ENCODE results near the gene NXPH2. TPM values are rescaled to one million over a fixed set of nuclear protein-coding genes. Genes with fewer than 3 reads are reported as not detected.

The NXPH2 gene
- total RNA-seq, 4 donors from 2014 or later, result not detected

- no peak for DNase-seq
- Histone ChIP-seq H3K36me3 (no peaks in the 10 kb centered on the region), H3K4me1 (no peaks in the 10 kb centered on the region), H3K27me3 (no peaks in the 10 kb centered on the region), H3K4me3 (no peak overlapping the region), H3K27ac (no peak overlapping the region), H3K9me3 (no peaks in the 10 kb centered on the region)
- TF ChIP-seq CTCF (IDR thresholded peaks at IDR 0.05) (no peak), POLR2A (IDR thresholded peaks at IDR 0.05) (no peak)
- WGBS, 2 donors, result 49 to 53% methylated on average over 4 of the region's 4 CpGs
- intact Hi-C loops (cut with DNase I), result no loop called here
Measured at GRCh38 chr2:138689705-138690104, 90.5 kb downstream of the NXPH2 start.

- intact Hi-C loops (cut with DNase I), result no loop called here
- WGBS, 2 donors, result 65 to 71% methylated on average over 2 of the region's 2 CpGs
- no peaks in the 10 kb centered on the region for H3K36me3 ChIP-seq
Measured at GRCh38 chr2:138682163-138682562, 98.0 kb downstream of the NXPH2 start.

DNA sequence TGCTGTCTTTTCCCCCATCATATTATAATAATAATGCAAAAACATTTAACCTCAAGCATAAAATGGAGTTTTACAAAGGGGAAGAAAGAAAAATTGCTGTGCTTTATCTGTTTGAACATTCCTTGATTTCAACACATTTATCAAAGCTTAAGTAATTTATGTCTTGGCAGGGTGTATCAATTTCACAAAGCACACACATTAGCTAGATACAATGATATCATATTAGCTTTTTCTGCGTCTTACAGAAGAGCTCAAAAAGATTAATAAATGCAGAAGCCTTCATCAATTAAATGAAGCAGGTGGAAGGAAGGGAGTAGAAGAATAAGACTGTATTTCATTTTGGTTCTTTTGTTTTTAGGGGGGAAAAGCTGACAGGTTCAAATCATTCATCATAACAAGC lies 103.0 kb downstream of the NXPH2 start:
- Histone ChIP-seq H3K4me3 (no peak overlapping the region), H3K9me3 (no peaks in the 10 kb centered on the region), H3K36me3 (no peaks in the 10 kb centered on the region), H3K27ac (no peak overlapping the region), H3K27me3 (peaks cover 0 to 12% (median 0%) of the 10 kb centered on the region in 4 donors), H3K4me1 (no peaks in the 10 kb centered on the region)
- TF ChIP-seq POLR2A (IDR thresholded peaks at IDR 0.05) (no peak), CTCF (IDR thresholded peaks at IDR 0.05) (no peak)
- no peak for DNase-seq
- 8 to 25% methylated on average over 1 of the region's 1 CpG for WGBS, 2 donors
- intact Hi-C loops (cut with DNase I), result no loop called here

More at GRCh38 chr2:138682163-138682562, 98.0 kb downstream of the NXPH2 start:
- Histone ChIP-seq H3K27ac (no peak overlapping the region), H3K27me3 (peaks cover 0 to 6% (median 0%) of the 10 kb centered on the region in 4 donors), H3K4me1 (no peaks in the 10 kb centered on the region), H3K4me3 (no peak overlapping the region), H3K9me3 (no peaks in the 10 kb centered on the region)
- no peak for TF ChIP-seq CTCF (IDR thresholded peaks at IDR 0.05)
- no peak for TF ChIP-seq POLR2A (IDR thresholded peaks at IDR 0.05)
- DNase-seq, result no peak

- no peaks in the 10 kb centered on the region for H3K9me3 ChIP-seq
- TF ChIP-seq CTCF (IDR thresholded peaks at IDR 0.05), result no peak
- TF ChIP-seq POLR2A (IDR thresholded peaks at IDR 0.05), result no peak
- no peak overlapping the region for H3K27ac ChIP-seq
- intact Hi-C loops (cut with DNase I), result no loop called here
- H3K4me3 ChIP-seq, result no peak overlapping the region
- DNase-seq, result no peak
- WGBS, 2 donors, result 45 to 72% methylated on average over 2 of the region's 2 CpGs
- no peaks in the 10 kb centered on the region for H3K4me1 ChIP-seq
- H3K27me3 ChIP-seq, result peaks cover 0 to 12% (median 0%) of the 10 kb centered on the region in 4 donors
- no peaks in the 10 kb centered on the region for H3K36me3 ChIP-seq
Measured at GRCh38 chr2:138676619-138677021, 103.6 kb downstream of the NXPH2 start.

DNA sequence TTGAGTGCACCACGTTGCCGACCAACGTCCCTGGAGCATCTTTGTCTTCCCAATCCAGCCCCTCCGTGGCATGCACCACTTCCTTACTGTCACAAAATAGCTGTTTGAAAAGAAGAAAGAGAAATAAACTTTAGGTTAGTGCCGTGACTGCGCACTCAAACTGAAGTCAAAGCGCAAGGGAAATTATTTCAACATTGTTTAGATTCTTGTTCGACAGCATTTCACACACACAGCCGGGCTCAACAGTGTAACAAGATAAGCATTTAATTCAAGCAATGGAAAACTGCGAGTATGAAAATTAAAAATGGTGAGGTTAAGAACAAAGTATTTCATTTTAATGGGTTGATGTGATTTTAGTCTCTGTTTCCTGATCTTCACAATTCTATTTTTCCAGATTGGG lies 108.6 kb downstream of the NXPH2 start:
- TF ChIP-seq POLR2A (IDR thresholded peaks at IDR 0.05) (no peak), CTCF (IDR thresholded peaks at IDR 0.05) (no peak)
- no peak overlapping the region for H3K4me3 ChIP-seq
- no peaks in the 10 kb centered on the region for H3K9me3 ChIP-seq
- WGBS, 2 donors, result 48 to 50% methylated on average over 10 of the region's 10 CpGs
- intact Hi-C loops (cut with DNase I), result no loop called here
- H3K4me1 ChIP-seq, result no peaks in the 10 kb centered on the region
- no peaks in the 10 kb centered on the region for H3K36me3 ChIP-seq
- H3K27me3 ChIP-seq, result peaks cover 0 to 6% (median 0%) of the 10 kb centered on the region in 4 donors
- DNase-seq, result no peak
- no peak overlapping the region for H3K27ac ChIP-seq

All from esophagus squamous epithelium (tissue), 5 donors.